ENCODE measurements around the gene GMPS. TPM values are rescaled to one million over a fixed set of nuclear protein-coding genes. Genes with fewer than 3 reads are reported as not detected.
"Not testable (repeated sequence)": the region's sequence is repeated elsewhere in the genome, so short reads cannot be mapped to it uniquely, and the experiment has no call there.

The GMPS gene
- total and polyA plus RNA-seq, 4 donors = 14.9 to 43.2 (median 31.0) TPM

DNA sequence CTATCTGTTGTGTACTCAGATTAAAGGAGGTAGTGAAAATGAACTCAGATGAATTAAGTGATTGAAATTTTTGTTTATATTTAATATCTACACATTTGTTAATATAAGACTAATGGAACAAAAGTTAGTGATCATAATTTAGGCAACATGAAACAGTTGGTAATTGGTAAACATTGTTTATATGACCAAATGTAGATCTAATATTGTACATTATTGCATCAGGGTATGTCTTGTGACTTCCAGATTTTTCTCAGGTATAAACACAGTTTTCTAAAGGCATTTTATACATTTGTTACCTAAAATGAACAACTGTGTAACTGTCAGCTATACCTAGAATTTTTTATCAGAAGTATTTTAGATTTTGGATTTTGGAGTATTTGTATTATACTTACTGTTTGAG is 14.8 kb downstream of the GMPS start:
- H3K4me3 ChIP-seq (ENCODE audit: low read length in 2 of 2) = no peak overlapping the region
- no peaks in the 10 kb centered on the region for H3K27me3 ChIP-seq (ENCODE audit: control insufficient read depth in 1 of 2, insufficient read depth in 2 of 2, low read length in 1 of 2)
- H3K4me1 ChIP-seq (ENCODE audit: control insufficient read depth in 1 of 2, insufficient read depth in 2 of 2, low read length in 2 of 2) = no peaks in the 10 kb centered on the region
- no peaks in the 10 kb centered on the region for H3K9me3 ChIP-seq (ENCODE audit: control insufficient read depth, low read length)
- intact Hi-C loops (cut with DNase I) = no loop called here
- ATAC-seq (ENCODE audit: low FRiP score) (no peak), DNase-seq (no peak)
- H3K36me3 ChIP-seq (ENCODE audit: control insufficient read depth in 1 of 2, insufficient read depth in 2 of 2, low read length in 1 of 2) = no peaks in the 10 kb centered on the region
- no peak overlapping the region for H3K27ac ChIP-seq (ENCODE audit: low read depth in 1 of 2, low read length in 2 of 2)

DNA sequence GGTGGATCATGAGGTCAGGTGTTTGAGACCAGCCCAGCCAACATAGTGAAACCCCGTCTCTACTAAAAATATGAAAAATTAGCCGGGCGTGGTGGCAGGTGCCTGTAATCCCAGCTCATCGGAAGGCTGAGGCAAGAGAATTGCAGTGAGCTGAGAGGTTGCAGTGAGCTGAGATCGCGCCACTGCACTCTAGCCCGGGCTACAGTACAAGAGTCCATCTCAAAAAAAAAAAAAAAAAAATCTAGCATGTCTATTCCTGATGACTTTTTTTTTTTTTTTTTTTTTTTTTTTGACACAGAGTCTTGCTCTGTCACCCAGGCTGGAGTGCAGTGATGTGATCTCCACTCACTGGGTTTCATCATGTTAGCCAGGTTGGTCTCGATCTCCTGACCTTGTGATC is 15.9 kb downstream of the GMPS start:
- H3K27ac ChIP-seq (ENCODE audit: low read depth in 1 of 2, low read length in 2 of 2); DNase-seq; H3K4me3 ChIP-seq (ENCODE audit: low read length in 2 of 2); H3K36me3 ChIP-seq (ENCODE audit: control insufficient read depth in 1 of 2, insufficient read depth in 2 of 2, low read length in 1 of 2); H3K4me1 ChIP-seq (ENCODE audit: control insufficient read depth in 1 of 2, insufficient read depth in 2 of 2, low read length in 2 of 2); ATAC-seq (ENCODE audit: low FRiP score); H3K27me3 ChIP-seq (ENCODE audit: control insufficient read depth in 1 of 2, insufficient read depth in 2 of 2, low read length in 1 of 2); H3K9me3 ChIP-seq (ENCODE audit: control insufficient read depth, low read length); intact Hi-C loops (cut with DNase I): not testable (repeated sequence)
- WGBS, 2 donors = 95 to 97% methylated on average over 8 of the region's 8 CpGs

DNA sequence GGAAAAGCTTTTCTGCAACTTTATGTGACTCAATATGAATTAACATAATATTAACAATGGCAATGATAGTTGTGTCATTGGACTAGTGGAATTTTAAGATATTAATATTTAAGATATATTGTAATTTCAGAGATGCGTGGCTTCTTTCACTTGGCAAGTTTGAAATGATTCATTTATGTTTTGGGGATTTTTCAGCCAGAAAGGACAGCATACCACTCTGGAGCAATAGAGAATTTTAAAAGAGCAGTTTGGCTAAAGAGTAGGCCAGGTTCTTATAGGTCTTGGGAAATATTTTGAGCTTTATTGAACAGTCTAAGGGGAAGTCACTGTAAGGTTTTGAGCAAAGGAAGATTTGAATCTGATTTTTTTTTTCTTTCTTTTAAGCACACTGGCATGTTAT is 16.5 kb downstream of the GMPS start:
- ATAC-seq (ENCODE audit: low FRiP score) = no peak
- no peaks in the 10 kb centered on the region for H3K27me3 ChIP-seq (ENCODE audit: control insufficient read depth in 1 of 2, insufficient read depth in 2 of 2, low read length in 1 of 2)
- intact Hi-C loops (cut with DNase I) = no loop called here

DNA sequence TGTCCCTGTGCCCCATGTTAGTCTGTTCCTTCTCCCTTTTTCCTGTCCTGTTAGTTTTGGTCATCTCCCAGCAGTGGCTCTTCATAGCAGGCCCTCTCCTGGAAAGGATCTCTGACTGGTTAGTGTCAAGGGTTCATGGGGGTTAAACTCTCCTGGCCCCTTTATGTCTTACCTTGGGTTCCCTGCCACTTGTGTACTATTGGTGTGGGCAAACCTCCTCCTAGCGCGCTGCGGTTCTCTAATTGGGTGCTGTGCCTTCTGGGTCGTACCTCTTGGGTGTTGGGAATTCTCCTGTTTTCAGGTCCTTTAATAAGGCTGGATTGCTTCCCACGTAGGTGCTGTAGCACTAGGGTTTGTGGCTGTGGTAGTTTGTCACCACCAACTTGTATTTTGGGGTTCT is 18.8 kb downstream of the GMPS start:
- Histone ChIP-seq H3K4me3 (ENCODE audit: low read length in 2 of 2) (no peak overlapping the region), H3K4me1 (ENCODE audit: control insufficient read depth in 1 of 2, insufficient read depth in 2 of 2, low read length in 2 of 2) (peaks cover 2 to 5% of the 10 kb centered on the region in 2 donors), H3K9me3 (ENCODE audit: control insufficient read depth, low read length) (no peaks in the 10 kb centered on the region), H3K27ac (ENCODE audit: low read depth in 1 of 2, low read length in 2 of 2) (no peak overlapping the region), H3K36me3 (ENCODE audit: control insufficient read depth in 1 of 2, insufficient read depth in 2 of 2, low read length in 1 of 2) (no peaks in the 10 kb centered on the region), H3K27me3 (ENCODE audit: control insufficient read depth in 1 of 2, insufficient read depth in 2 of 2, low read length in 1 of 2) (no peaks in the 10 kb centered on the region)
- no peak for ATAC-seq (ENCODE audit: low FRiP score)
- 92 to 94% methylated on average over 5 of the region's 5 CpGs for WGBS, 2 donors
- no peak for DNase-seq
- intact Hi-C loops (cut with DNase I) = no loop called here

More for the DNA sequence above, 16.5 kb downstream of the GMPS start:
- H3K27ac ChIP-seq (ENCODE audit: low read depth in 1 of 2, low read length in 2 of 2) = no peak overlapping the region
- H3K36me3 ChIP-seq (ENCODE audit: control insufficient read depth in 1 of 2, insufficient read depth in 2 of 2, low read length in 1 of 2) = no peaks in the 10 kb centered on the region
- no peaks in the 10 kb centered on the region for H3K9me3 ChIP-seq (ENCODE audit: control insufficient read depth, low read length)
- peaks cover 2 to 5% of the 10 kb centered on the region in 2 donors for H3K4me1 ChIP-seq (ENCODE audit: control insufficient read depth in 1 of 2, insufficient read depth in 2 of 2, low read length in 2 of 2)
- DNase-seq = no peak
- WGBS, 2 donors = 79 to 80% methylated on average over 1 of the region's 1 CpG
- no peak overlapping the region for H3K4me3 ChIP-seq (ENCODE audit: low read length in 2 of 2)

DNA sequence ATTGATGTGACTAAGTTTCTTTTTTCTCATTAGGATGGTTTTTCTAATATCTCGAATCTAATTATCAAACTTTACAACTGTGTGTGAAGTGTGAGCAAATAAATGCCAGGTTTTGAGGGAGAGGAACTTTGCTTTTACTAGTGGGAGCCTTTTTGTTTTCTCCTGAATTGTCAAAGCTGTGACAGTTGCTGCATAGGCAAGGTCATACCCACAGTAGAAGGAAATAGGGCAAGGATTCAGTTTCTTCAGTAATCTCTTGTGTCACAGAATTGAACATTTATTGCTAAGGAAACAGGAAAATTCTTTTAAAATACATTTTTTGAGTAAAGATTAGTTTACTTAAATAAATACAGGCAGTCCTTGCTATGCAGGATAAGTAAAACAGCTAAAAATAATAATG is 19.5 kb downstream of the GMPS start:
- intact Hi-C loops (cut with DNase I) = no loop called here
- 60 to 64% methylated on average over 1 of the region's 1 CpG for WGBS, 2 donors
- no peaks in the 10 kb centered on the region for H3K27me3 ChIP-seq (ENCODE audit: control insufficient read depth in 1 of 2, insufficient read depth in 2 of 2, low read length in 1 of 2)

DNA sequence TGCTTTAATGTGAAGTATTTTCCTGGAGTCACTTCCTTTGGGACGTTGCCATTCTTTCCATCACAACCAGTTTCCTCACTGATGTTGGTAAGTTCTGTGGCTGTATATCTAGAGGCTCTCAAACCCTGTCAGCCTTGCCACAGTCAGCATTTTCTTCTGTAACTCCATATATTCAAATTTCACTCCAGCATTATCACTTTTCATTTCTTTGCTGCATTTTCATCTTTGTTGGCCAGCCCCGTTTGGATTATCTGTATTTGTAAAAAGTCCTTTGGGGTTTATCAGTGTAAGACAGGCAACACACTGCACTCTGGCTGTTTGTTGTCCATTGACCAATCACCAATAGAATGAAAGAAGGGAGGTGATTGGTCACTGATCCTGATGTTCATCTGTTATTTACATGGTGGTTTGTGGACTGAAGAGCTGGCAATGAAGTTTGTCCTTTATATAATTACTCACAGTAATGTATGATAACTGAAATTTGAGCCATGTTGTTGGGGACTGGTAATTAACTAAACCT is 20.3 kb downstream of the GMPS start:
- H3K9me3 ChIP-seq (ENCODE audit: control insufficient read depth, low read length) = no peaks in the 10 kb centered on the region
- H3K4me1 ChIP-seq (ENCODE audit: control insufficient read depth in 1 of 2, insufficient read depth in 2 of 2, low read length in 2 of 2) = peaks cover 2 to 5% of the 10 kb centered on the region in 2 donors
- ATAC-seq (ENCODE audit: low FRiP score) = no peak
- no peak overlapping the region for H3K4me3 ChIP-seq (ENCODE audit: low read length in 2 of 2)
- intact Hi-C loops (cut with DNase I) = no loop called here
- DNase-seq = no peak
- no peak overlapping the region for H3K27ac ChIP-seq (ENCODE audit: low read depth in 1 of 2, low read length in 2 of 2)
- no peaks in the 10 kb centered on the region for H3K27me3 ChIP-seq (ENCODE audit: control insufficient read depth in 1 of 2, insufficient read depth in 2 of 2, low read length in 1 of 2)
- H3K36me3 ChIP-seq (ENCODE audit: control insufficient read depth in 1 of 2, insufficient read depth in 2 of 2, low read length in 1 of 2) = no peaks in the 10 kb centered on the region
- 6 to 8% methylated on average over 2 of the region's 2 CpGs for WGBS, 2 donors

More for the DNA sequence above, 19.5 kb downstream of the GMPS start:
- ATAC-seq (ENCODE audit: low FRiP score) = no peak
- no peak overlapping the region for H3K27ac ChIP-seq (ENCODE audit: low read depth in 1 of 2, low read length in 2 of 2)
- no peak overlapping the region for H3K4me3 ChIP-seq (ENCODE audit: low read length in 2 of 2)
- no peaks in the 10 kb centered on the region for H3K9me3 ChIP-seq (ENCODE audit: control insufficient read depth, low read length)
- no peaks in the 10 kb centered on the region for H3K36me3 ChIP-seq (ENCODE audit: control insufficient read depth in 1 of 2, insufficient read depth in 2 of 2, low read length in 1 of 2)
- DNase-seq = no peak
- peaks cover 2 to 5% of the 10 kb centered on the region in 2 donors for H3K4me1 ChIP-seq (ENCODE audit: control insufficient read depth in 1 of 2, insufficient read depth in 2 of 2, low read length in 2 of 2)

DNA sequence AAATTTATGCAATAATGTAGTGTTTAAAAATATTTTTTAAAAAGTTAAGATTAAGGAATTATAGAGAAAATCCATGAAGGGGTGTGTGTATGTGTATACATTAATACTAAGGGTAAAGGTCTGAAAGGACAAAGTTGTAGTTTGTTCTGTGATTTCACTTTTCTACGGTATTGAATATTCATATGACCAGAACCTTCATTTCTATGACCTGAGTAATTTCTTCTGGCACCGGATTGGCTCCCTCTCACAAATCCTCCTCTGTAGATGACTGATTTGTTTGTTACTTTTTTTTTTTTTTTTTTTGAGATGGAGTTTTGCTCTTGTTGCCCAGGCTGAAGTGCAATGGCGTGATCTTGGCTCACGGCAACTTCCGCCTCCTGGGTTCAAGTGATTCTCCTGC is 20.9 kb downstream of the GMPS start:
- 82 to 94% methylated on average over 5 of the region's 5 CpGs for WGBS, 2 donors
- H3K27me3 ChIP-seq (ENCODE audit: control insufficient read depth in 1 of 2, insufficient read depth in 2 of 2, low read length in 1 of 2) = no peaks in the 10 kb centered on the region
- ATAC-seq (ENCODE audit: low FRiP score) (no peak), DNase-seq (no peak)
- intact Hi-C loops (cut with DNase I) = no loop called here
- H3K4me1 ChIP-seq (ENCODE audit: control insufficient read depth in 1 of 2, insufficient read depth in 2 of 2, low read length in 2 of 2) = peaks cover 2 to 5% of the 10 kb centered on the region in 2 donors
- no peaks in the 10 kb centered on the region for H3K36me3 ChIP-seq (ENCODE audit: control insufficient read depth in 1 of 2, insufficient read depth in 2 of 2, low read length in 1 of 2)
- no peak overlapping the region for H3K4me3 ChIP-seq (ENCODE audit: low read length in 2 of 2)
- no peaks in the 10 kb centered on the region for H3K9me3 ChIP-seq (ENCODE audit: control insufficient read depth, low read length)
- no peak overlapping the region for H3K27ac ChIP-seq (ENCODE audit: low read depth in 1 of 2, low read length in 2 of 2)

DNA sequence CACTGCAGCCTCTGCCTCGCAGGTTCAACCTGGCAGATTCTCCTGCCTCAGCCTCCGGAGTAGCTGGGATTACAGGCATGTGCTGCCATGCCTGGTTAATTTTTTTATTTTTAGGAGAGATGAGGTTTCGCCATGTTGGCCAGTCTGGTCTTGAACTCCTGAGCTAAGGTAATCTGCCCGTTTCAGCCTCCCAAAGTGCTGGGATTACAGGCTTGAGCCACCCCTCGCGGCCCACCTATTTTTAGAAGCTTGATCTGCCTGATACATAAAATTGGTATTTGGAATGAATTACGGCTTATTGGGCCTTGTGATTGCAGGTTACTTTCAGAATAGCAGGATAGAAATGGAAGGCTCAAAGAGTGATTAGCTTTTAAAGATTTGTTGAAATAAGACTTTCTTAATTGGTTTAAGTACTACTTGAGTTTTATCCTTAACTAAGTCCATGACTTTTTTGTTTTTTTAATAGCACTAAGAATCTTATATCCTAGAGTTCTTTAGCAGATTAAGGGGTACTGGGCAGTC is 25.0 kb downstream of the GMPS start:
- intact Hi-C loops (cut with DNase I) = no loop called here
- H3K36me3 ChIP-seq (ENCODE audit: control insufficient read depth in 1 of 2, insufficient read depth in 2 of 2, low read length in 1 of 2) = no peaks in the 10 kb centered on the region
- 92 to 95% methylated on average over 7 of the region's 7 CpGs for WGBS, 2 donors

DNA sequence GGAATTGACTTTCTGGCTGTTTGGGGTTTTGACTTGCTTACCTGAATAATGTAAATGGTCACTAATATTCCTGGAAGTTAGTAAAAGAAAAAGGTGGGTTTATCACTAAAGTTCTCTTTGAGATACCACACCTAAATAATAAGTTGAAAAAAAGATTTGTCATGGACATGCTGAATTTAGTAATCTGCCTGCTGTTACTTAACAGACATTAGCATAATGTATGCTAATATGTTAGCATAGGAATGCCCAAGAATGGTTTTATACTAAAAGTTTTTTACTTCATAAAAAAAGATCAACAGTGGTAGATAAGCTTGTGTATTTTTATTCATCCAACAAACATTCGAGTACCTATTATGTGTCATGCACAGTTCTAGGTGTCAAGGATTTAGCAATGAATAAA is 36.5 kb downstream of the GMPS start:
- H3K4me3 ChIP-seq (ENCODE audit: low read length in 2 of 2) = no peak overlapping the region
- H3K9me3 ChIP-seq (ENCODE audit: control insufficient read depth, low read length) = no peaks in the 10 kb centered on the region
- 93 to 94% methylated on average over 1 of the region's 1 CpG for whole genome bisulfite sequencing, 2 donors
- ATAC-seq (ENCODE audit: low FRiP score) (no peak), DNase-seq (no peak)
- H3K27me3 ChIP-seq (ENCODE audit: control insufficient read depth in 1 of 2, insufficient read depth in 2 of 2, low read length in 1 of 2) = no peaks in the 10 kb centered on the region
- H3K4me1 ChIP-seq (ENCODE audit: control insufficient read depth in 1 of 2, insufficient read depth in 2 of 2, low read length in 2 of 2) = no peaks in the 10 kb centered on the region
- no peaks in the 10 kb centered on the region for H3K36me3 ChIP-seq (ENCODE audit: control insufficient read depth in 1 of 2, insufficient read depth in 2 of 2, low read length in 1 of 2)
- intact Hi-C loops (cut with DNase I) = no loop called here
- no peak overlapping the region for H3K27ac ChIP-seq (ENCODE audit: low read depth in 1 of 2, low read length in 2 of 2)

More for the DNA sequence above, 25.0 kb downstream of the GMPS start:
- Histone ChIP-seq H3K27me3 (ENCODE audit: control insufficient read depth in 1 of 2, insufficient read depth in 2 of 2, low read length in 1 of 2) (no peaks in the 10 kb centered on the region), H3K27ac (ENCODE audit: low read depth in 1 of 2, low read length in 2 of 2) (no peak overlapping the region), H3K4me1 (ENCODE audit: control insufficient read depth in 1 of 2, insufficient read depth in 2 of 2, low read length in 2 of 2) (peaks cover 2 to 5% of the 10 kb centered on the region in 2 donors), H3K9me3 (ENCODE audit: control insufficient read depth, low read length) (no peaks in the 10 kb centered on the region), H3K4me3 (ENCODE audit: low read length in 2 of 2) (no peak overlapping the region)
- ATAC-seq (ENCODE audit: low FRiP score) (no peak), DNase-seq (no peak)

Measured in aorta (tissue), 5 donors.